Lung (tissue), 12 donors: ENCODE measurements around the gene MYCBP. TPM values are rescaled to one million over a fixed set of nuclear protein-coding genes. Genes with fewer than 3 reads are reported as not detected.

Source experiments
- ATAC-seq: fragments of 200-7000 bp; cut with Tn5 transposase; one replicate; pipeline ENCODE4 v1.9.1; 2020; ENCODE audit warnings: moderate number of reproducible peaks; ENCODE audit not compliant: insufficient read depth, low FRiP score
- DNase-seq, 3 donors: peaks; one replicate each; pipeline ENCODE4 v3.0.0-alpha.2; 2013 to 2017
- H3K27ac ChIP-seq, 2 donors: one replicate each; pipeline ENCODE4 v1.5.1; 2013; ENCODE audit warnings: mild to moderate bottlenecking in 2 of 2, moderate library complexity in 2 of 2, control low read depth in 1 of 2, inconsistent platforms in 1 of 2, low read depth in 1 of 2, low read length in 1 of 2
- H3K27me3 ChIP-seq, 3 donors: one replicate each; pipeline ENCODE4 v1.5.1; 2013; ENCODE audit warnings: low read length in 2 of 3; ENCODE audit not compliant: control insufficient read depth in 3 of 3, insufficient read depth in 3 of 3
- H3K36me3 ChIP-seq, 4 donors: one replicate each; pipeline ENCODE4 v1.5.1; 2013; ENCODE audit warnings: low read length in 4 of 4, mild to moderate bottlenecking in 1 of 4, moderate library complexity in 1 of 4; ENCODE audit not compliant: control insufficient read depth in 4 of 4, insufficient read depth in 4 of 4
- H3K4me1 ChIP-seq, 5 donors: one replicate each; pipeline ENCODE4 v1.5.1; 2013; ENCODE audit warnings: low read length in 5 of 5, mild to moderate bottlenecking in 2 of 5, moderate library complexity in 1 of 5; ENCODE audit not compliant: control insufficient read depth in 5 of 5, insufficient read depth in 5 of 5
- H3K4me3 ChIP-seq: one replicate; pipeline ENCODE4 v1.5.1; 2013; ENCODE audit warnings: mild to moderate bottlenecking, control low read depth, moderate library complexity
- H3K9ac ChIP-seq, 2 donors: one replicate each; pipeline ENCODE4 v1.5.1; 2013; ENCODE audit warnings: low read length in 2 of 2, control low read depth in 1 of 2; ENCODE audit not compliant: insufficient read depth in 1 of 2
- H3K9me3 ChIP-seq, 4 donors: one replicate each; pipeline ENCODE4 v1.5.1; 2013; ENCODE audit warnings: low read length in 3 of 4, mild to moderate bottlenecking in 1 of 4, moderate library complexity in 1 of 4; ENCODE audit not compliant: control insufficient read depth in 4 of 4, insufficient read depth in 3 of 4
- WGBS, 2 donors: extraction: QIAGEN DNeasy Blood & Tissue Kit; methylation state at CpG; one replicate each; pipeline ENCODE4 v1.1.7; 2013; 5-methylcytosine and 5-hydroxymethylcytosine counted together
- polyA plus RNA-seq, 2 donors: library from polyadenylated mRNA; stranded (reverse); fragments of 200-250 nt; gene quantifications; one replicate each; pipeline ENCODE4 v1.2.1, GENCODE V29; 2013
- total RNA-seq, 2 donors: library from RNA; depleted of rRNA in 1 of 2; stranded (reverse); fragments of >200 nt in 1 of 2; gene quantifications; one replicate each; pipeline ENCODE4 v1.2.1, GENCODE V29; 2014 to 2021
- TF ChIP-seq, protein P1 (sequence below): IDR thresholded peaks from 2 replicates; pipeline ENCODE4 v1.5.1; 2012; ENCODE audit warnings: mild to moderate bottlenecking; ENCODE audit errors: control extremely low read depth, extremely low read depth
- donor health status: control.
- donor health status: control.
- donor health status: Bipolar disorder and iron deficiency.
- donor health status: healthy.
- donor health status: DM: yes; HTN: yes; CAD: no.

The MYCBP gene
- total and polyA plus RNA-seq, 4 donors, result 11.2 to 26.6 (median 13.9) TPM

DNA sequence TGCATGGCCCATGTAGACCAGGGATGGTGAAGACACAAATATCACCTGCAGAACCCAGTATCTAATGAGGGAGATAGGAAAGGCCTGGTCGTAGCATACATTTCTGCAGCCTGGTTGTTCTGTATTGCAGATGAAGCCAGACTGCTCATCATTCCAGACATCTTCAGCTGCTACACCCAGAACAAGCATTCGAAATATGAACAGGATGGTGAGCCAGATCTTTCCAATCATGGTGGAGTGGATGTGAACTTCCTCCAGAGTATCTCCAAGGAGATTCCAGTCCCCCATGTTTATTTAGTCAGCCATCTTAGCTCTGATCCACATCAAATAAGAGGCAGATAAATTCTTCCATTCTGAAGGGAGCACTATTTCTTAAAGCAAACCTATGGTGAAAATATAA lies 2.7 kb upstream of the MYCBP start:
- DNase-seq (no peak), ATAC-seq (no peak)
- H3K27me3 ChIP-seq, result no peaks in the 10 kb centered on the region
- H3K27ac ChIP-seq, result no peak overlapping the region
- H3K9me3 ChIP-seq, result no peaks in the 10 kb centered on the region
- WGBS, 2 donors, result 90 to 96% methylated on average over 2 of the region's 2 CpGs
- H3K36me3 ChIP-seq, result no peaks in the 10 kb centered on the region
- H3K4me3 ChIP-seq, result no peak overlapping the region
- TF ChIP-seq, protein P1, sequence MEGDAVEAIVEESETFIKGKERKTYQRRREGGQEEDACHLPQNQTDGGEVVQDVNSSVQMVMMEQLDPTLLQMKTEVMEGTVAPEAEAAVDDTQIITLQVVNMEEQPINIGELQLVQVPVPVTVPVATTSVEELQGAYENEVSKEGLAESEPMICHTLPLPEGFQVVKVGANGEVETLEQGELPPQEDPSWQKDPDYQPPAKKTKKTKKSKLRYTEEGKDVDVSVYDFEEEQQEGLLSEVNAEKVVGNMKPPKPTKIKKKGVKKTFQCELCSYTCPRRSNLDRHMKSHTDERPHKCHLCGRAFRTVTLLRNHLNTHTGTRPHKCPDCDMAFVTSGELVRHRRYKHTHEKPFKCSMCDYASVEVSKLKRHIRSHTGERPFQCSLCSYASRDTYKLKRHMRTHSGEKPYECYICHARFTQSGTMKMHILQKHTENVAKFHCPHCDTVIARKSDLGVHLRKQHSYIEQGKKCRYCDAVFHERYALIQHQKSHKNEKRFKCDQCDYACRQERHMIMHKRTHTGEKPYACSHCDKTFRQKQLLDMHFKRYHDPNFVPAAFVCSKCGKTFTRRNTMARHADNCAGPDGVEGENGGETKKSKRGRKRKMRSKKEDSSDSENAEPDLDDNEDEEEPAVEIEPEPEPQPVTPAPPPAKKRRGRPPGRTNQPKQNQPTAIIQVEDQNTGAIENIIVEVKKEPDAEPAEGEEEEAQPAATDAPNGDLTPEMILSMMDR, result no peak
- peaks cover 1 to 16% (median 5%) of the 10 kb centered on the region in 5 donors for H3K4me1 ChIP-seq
- no peak overlapping the region for H3K9ac ChIP-seq

DNA sequence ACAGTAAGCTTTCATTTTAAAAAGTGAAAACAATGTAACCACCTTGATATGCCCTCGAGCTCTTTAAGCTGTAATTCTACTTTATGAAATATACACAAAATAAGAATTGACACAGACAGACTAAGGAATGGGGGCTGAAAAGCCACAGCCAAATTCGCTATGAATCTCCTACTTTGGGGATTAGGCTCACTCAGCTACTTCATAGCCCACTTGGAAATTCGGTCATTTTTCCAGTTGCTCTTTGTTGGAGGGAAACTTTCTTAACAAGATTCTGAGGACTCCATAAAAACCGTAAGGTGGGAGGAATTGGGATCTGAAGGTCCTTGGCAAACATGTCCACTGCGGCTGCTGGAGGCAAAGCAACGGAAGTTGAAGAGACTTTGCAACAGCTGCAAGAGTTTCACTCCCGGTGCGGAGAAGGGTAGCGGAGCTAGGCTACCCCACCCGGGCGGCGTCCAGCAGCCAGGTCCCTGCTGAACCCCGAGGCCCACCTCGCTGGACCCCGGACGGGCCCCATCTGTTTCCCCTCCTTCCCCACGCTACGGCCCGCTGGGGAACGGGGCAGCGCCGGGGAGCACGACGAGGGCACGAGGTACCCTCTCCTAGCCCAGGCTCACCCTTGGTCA lies 634 bp downstream of the MYCBP start:
- 4% methylated on average over 25 of the region's 25 CpGs for WGBS, 2 donors

DNA sequence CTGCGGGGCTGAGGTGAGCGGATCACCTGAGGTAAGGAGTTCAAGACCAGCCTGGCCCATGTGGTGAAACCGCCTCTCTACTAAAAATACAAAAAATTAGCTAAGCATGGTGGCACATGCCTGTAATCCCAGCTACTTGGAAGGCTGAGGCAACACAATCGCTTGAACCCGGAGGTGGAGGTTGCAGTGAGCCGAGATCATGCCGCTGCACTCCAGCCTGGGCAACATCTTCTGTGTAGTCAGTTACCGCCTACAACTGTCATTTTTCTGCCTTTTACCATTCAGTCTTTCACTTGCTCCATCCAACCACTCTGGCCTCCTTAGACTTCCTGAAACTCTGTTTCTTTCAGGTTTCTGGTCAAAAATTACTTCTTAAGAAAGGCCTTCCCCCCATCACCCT lies 2.2 kb downstream of the MYCBP start:
- Histone ChIP-seq H3K27me3 (no peaks in the 10 kb centered on the region), H3K9ac (no peak overlapping the region), H3K9me3 (no peaks in the 10 kb centered on the region), H3K27ac (no peak overlapping the region), H3K4me1 (peaks cover 1 to 16% (median 8%) of the 10 kb centered on the region in 5 donors), H3K36me3 (peaks cover 0 to 5% (median 2%) of the 10 kb centered on the region in 4 donors), H3K4me3 (no peak overlapping the region)
- ATAC-seq, result no peak
- TF ChIP-seq, protein P1, result no peak
- 84 to 93% methylated on average over 8 of the region's 8 CpGs for WGBS, 2 donors
- DNase-seq, result no peak

More for the DNA sequence above, 634 bp downstream of the MYCBP start:
- peak overlapping the region in 1 of 2 donors; percentile 62 for H3K9ac ChIP-seq
- TF ChIP-seq, protein P1, result no peak
- peak overlapping the region; percentile 58 to 75 for H3K27ac ChIP-seq
- ATAC-seq (no peak), DNase-seq (peak; percentile 19 to 34 (median 33))
- H3K27me3 ChIP-seq, result no peaks in the 10 kb centered on the region
- H3K4me3 ChIP-seq, result peak overlapping the region; percentile 89
- H3K9me3 ChIP-seq, result no peaks in the 10 kb centered on the region
- H3K36me3 ChIP-seq, result peaks cover 0 to 3% (median 1%) of the 10 kb centered on the region in 4 donors
- peaks cover 1 to 16% (median 7%) of the 10 kb centered on the region in 5 donors for H3K4me1 ChIP-seq
